Measurements from ENCODE around the gene PNMA6E. TPM values are rescaled to one million over a fixed set of nuclear protein-coding genes. Genes with fewer than 3 reads are reported as not detected.

The PNMA6E gene
- total and polyA plus RNA-seq, 9 of the 15 experiments (the other 6 are each of a cell fraction or from before 2014, with no cell fraction given) = 0.03 TPM; not detected in 8

DNA sequence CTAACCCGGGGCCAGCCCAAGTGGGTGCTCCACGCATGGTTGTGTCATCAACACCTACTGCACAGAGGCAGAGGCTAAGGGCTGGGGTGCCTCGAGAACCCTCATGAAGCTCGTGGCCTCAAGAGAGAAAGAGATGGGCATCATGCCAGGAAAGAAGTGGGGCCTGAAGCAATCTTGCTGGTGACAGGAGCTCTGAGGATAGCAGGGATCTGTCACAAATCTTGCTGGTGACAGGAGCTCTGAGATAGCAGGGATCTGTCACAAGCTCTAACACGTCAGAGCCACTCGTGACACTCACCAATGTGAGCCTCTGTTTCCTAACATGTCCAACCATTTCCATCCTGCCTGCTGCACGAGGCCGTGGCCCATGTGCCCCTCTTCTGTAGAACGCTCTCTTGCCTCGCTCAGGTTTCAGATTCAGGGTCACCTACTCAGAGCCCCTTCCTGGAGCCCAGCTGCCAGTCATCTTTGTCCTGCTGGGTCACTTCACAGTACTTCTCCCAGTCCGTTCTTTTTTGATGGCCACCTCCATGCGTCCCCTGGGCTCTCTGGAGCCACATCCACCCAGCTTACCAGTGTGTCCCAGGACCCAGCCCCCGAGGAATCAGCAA, 21.1 kb downstream of the PNMA6E start (continued):
- TF ChIP-seq, protein P1, sequence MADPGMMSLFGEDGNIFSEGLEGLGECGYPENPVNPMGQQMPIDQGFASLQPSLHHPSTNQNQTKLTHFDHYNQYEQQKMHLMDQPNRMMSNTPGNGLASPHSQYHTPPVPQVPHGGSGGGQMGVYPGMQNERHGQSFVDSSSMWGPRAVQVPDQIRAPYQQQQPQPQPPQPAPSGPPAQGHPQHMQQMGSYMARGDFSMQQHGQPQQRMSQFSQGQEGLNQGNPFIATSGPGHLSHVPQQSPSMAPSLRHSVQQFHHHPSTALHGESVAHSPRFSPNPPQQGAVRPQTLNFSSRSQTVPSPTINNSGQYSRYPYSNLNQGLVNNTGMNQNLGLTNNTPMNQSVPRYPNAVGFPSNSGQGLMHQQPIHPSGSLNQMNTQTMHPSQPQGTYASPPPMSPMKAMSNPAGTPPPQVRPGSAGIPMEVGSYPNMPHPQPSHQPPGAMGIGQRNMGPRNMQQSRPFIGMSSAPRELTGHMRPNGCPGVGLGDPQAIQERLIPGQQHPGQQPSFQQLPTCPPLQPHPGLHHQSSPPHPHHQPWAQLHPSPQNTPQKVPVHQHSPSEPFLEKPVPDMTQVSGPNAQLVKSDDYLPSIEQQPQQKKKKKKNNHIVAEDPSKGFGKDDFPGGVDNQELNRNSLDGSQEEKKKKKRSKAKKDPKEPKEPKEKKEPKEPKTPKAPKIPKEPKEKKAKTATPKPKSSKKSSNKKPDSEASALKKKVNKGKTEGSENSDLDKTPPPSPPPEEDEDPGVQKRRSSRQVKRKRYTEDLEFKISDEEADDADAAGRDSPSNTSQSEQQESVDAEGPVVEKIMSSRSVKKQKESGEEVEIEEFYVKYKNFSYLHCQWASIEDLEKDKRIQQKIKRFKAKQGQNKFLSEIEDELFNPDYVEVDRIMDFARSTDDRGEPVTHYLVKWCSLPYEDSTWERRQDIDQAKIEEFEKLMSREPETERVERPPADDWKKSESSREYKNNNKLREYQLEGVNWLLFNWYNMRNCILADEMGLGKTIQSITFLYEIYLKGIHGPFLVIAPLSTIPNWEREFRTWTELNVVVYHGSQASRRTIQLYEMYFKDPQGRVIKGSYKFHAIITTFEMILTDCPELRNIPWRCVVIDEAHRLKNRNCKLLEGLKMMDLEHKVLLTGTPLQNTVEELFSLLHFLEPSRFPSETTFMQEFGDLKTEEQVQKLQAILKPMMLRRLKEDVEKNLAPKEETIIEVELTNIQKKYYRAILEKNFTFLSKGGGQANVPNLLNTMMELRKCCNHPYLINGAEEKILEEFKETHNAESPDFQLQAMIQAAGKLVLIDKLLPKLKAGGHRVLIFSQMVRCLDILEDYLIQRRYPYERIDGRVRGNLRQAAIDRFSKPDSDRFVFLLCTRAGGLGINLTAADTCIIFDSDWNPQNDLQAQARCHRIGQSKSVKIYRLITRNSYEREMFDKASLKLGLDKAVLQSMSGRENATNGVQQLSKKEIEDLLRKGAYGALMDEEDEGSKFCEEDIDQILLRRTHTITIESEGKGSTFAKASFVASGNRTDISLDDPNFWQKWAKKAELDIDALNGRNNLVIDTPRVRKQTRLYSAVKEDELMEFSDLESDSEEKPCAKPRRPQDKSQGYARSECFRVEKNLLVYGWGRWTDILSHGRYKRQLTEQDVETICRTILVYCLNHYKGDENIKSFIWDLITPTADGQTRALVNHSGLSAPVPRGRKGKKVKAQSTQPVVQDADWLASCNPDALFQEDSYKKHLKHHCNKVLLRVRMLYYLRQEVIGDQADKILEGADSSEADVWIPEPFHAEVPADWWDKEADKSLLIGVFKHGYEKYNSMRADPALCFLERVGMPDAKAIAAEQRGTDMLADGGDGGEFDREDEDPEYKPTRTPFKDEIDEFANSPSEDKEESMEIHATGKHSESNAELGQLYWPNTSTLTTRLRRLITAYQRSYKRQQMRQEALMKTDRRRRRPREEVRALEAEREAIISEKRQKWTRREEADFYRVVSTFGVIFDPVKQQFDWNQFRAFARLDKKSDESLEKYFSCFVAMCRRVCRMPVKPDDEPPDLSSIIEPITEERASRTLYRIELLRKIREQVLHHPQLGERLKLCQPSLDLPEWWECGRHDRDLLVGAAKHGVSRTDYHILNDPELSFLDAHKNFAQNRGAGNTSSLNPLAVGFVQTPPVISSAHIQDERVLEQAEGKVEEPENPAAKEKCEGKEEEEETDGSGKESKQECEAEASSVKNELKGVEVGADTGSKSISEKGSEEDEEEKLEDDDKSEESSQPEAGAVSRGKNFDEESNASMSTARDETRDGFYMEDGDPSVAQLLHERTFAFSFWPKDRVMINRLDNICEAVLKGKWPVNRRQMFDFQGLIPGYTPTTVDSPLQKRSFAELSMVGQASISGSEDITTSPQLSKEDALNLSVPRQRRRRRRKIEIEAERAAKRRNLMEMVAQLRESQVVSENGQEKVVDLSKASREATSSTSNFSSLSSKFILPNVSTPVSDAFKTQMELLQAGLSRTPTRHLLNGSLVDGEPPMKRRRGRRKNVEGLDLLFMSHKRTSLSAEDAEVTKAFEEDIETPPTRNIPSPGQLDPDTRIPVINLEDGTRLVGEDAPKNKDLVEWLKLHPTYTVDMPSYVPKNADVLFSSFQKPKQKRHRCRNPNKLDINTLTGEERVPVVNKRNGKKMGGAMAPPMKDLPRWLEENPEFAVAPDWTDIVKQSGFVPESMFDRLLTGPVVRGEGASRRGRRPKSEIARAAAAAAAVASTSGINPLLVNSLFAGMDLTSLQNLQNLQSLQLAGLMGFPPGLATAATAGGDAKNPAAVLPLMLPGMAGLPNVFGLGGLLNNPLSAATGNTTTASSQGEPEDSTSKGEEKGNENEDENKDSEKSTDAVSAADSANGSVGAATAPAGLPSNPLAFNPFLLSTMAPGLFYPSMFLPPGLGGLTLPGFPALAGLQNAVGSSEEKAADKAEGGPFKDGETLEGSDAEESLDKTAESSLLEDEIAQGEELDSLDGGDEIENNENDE (IDR thresholded peaks at IDR 0.05; ENCODE audit: low read depth, low read length) = no peak
- no peak for TF ChIP-seq CBX8 (IDR thresholded peaks at IDR 0.05; ENCODE audit: borderline replicate concordance, extremely low read depth, low read depth, low read length, poor library complexity, severe bottlenecking)
- TF ChIP-seq SRSF7 (optimal IDR thresholded peaks at IDR 0.05; ENCODE audit: low read depth, low read length) = no peak
- TF ChIP-seq TBP (optimal IDR thresholded peaks at IDR 0.05; ENCODE audit: low read depth, low read length) = no peak
- TF ChIP-seq, protein P2, sequence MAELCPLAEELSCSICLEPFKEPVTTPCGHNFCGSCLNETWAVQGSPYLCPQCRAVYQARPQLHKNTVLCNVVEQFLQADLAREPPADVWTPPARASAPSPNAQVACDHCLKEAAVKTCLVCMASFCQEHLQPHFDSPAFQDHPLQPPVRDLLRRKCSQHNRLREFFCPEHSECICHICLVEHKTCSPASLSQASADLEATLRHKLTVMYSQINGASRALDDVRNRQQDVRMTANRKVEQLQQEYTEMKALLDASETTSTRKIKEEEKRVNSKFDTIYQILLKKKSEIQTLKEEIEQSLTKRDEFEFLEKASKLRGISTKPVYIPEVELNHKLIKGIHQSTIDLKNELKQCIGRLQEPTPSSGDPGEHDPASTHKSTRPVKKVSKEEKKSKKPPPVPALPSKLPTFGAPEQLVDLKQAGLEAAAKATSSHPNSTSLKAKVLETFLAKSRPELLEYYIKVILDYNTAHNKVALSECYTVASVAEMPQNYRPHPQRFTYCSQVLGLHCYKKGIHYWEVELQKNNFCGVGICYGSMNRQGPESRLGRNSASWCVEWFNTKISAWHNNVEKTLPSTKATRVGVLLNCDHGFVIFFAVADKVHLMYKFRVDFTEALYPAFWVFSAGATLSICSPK (IDR thresholded peaks at IDR 0.05; ENCODE audit: borderline replicate concordance) = no peak
- TF ChIP-seq ZNF561 (CRISPR knock-in tag; conservative IDR thresholded peaks at IDR 0.05) = no peak

All from K562 (cell line).